ENCODE data around the gene GATB.

DNA sequence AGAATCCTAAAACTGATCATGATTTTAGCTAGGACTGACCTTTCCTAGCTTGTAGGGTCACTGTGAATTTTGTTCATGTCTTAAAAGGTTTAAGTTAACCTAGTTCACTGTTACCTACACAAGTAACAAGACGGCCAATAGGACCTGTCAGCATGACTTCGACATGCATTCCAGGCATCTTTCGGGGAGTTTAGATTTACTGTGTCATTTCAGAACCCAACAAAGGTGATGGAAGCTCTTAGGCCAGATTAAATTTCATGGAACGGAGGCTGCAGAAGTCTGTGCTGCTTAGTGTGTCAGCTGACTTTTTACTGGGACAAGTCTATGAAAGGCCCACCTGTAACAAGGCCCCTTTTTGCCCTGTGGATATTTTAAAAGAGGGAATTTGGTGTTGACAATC lies 93.1 kb downstream of the GATB start:
- TF ChIP-seq, protein P1, sequence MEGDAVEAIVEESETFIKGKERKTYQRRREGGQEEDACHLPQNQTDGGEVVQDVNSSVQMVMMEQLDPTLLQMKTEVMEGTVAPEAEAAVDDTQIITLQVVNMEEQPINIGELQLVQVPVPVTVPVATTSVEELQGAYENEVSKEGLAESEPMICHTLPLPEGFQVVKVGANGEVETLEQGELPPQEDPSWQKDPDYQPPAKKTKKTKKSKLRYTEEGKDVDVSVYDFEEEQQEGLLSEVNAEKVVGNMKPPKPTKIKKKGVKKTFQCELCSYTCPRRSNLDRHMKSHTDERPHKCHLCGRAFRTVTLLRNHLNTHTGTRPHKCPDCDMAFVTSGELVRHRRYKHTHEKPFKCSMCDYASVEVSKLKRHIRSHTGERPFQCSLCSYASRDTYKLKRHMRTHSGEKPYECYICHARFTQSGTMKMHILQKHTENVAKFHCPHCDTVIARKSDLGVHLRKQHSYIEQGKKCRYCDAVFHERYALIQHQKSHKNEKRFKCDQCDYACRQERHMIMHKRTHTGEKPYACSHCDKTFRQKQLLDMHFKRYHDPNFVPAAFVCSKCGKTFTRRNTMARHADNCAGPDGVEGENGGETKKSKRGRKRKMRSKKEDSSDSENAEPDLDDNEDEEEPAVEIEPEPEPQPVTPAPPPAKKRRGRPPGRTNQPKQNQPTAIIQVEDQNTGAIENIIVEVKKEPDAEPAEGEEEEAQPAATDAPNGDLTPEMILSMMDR (IDR thresholded peaks at IDR 0.05; ENCODE audit: low read depth, low read length): no peak
- TF ChIP-seq EZH2phosphoT487 (IDR thresholded peaks at IDR 0.05; ENCODE audit: low read depth): no peak
